HepG2 (cell line): ENCODE measurements around the gene MX2.

Experiments
- BHLHE40 ChIP-seq: IDR thresholded peaks from 2 replicates; pipeline ENCODE4 v1.6.1; 2011; ENCODE audit warnings: low read length, improper control_type of control experiment
- CTCF ChIP-seq: sonication (generic); formaldehyde crosslinking; IDR thresholded peaks from 2 replicates; pipeline ENCODE4 v1.5.0; 2020; ENCODE audit warnings: mild to moderate bottlenecking, missing genetic modification reagents, moderate library complexity
- EP300 ChIP-seq, 3 experiments: sonication (generic) in 1 of 3; formaldehyde crosslinking in 1 of 3; IDR thresholded peaks; 2 replicates each; pipeline versions ENCODE4 v1.5.1 to v1.6.1; 2011 to 2020; ENCODE audit warnings: low read depth in 2 of 3, low read length in 2 of 3, borderline replicate concordance in 1 of 3, improper control_type of control experiment in 1 of 3, mild to moderate bottlenecking in 1 of 3, missing genetic modification reagents in 1 of 3, moderate library complexity in 1 of 3
- NR2F1 ChIP-seq, 2 experiments: fragments of 450-650 bp in 1 of 2; formaldehyde crosslinking in 1 of 2; IDR thresholded peaks; 2 replicates each; pipeline versions ENCODE4 v1.5.0 to v1.6.1; 2016 to 2020; ENCODE audit warnings: mild to moderate bottlenecking in 1 of 2, missing compliant biosample characterization in 1 of 2, missing genetic modification reagents in 1 of 2, moderate library complexity in 1 of 2
- RBFOX2 ChIP-seq: fragments of 200-400 bp; formaldehyde crosslinking; IDR thresholded peaks from 2 replicates; pipeline ENCODE4 v1.6.1; 2017; ENCODE audit warnings: low read depth, mild to moderate bottlenecking, low read length
- ZNF207 ChIP-seq: fragments of 450-650 bp; IDR thresholded peaks from 2 replicates; pipeline ENCODE4 v1.6.1; 2016; ENCODE audit warnings: antibody characterized with exemption, borderline replicate concordance
- ZNF678 ChIP-seq: sonication (generic); formaldehyde crosslinking; IDR thresholded peaks from 2 replicates; pipeline ENCODE4 v1.4.0; 2020; ENCODE audit warnings: mild to moderate bottlenecking, missing genetic modification reagents
- ZNF737 ChIP-seq: sonication (generic); formaldehyde crosslinking; IDR thresholded peaks from 2 replicates; pipeline ENCODE4 v1.5.0; 2020; ENCODE audit warnings: missing genetic modification reagents, mild to moderate bottlenecking, borderline replicate concordance

GRCh38 chr21:41366522-41367151 lies 4.8 kb downstream of the MX2 start:
- TF ChIP-seq CTCF (CRISPR knock-in tag) (no peak), EP300 (IDR thresholded peaks at IDR 0.05; ENCODE audit: low read depth in 2 of 2, low read length in 2 of 2) (peak; percentile 69 to 84; a peak in 3 of 4 replicates), EP300 (CRISPR knock-in tag; IDR thresholded peaks at IDR 0.05; ENCODE audit: borderline replicate concordance) (peak; percentile 40; the same call in 1 of the 2 replicates), BHLHE40 (no peak), ZNF207 (no peak), ZNF678 (CRISPR knock-in tag) (no peak), ZNF737 (no peak), RBFOX2 (no peak), NR2F1 (CRISPR knock-in tag; IDR thresholded peaks at IDR 0.05) (peak in 1 of 2 experiments; percentile 66; a peak in 1 of 4 replicates)
